ENCODE measurements around the gene SYNM. TPM values are rescaled to one million over a fixed set of nuclear protein-coding genes. Genes with fewer than 3 reads are reported as not detected.

SYNM gene
- total RNA-seq, 2 donors from 2014 or later: 2.3 to 12.5 TPM

GRCh38 chr15:99158626-99159412 is 53.9 kb downstream of the SYNM start:
- Histone ChIP-seq H3K4me1 (ENCODE audit: control insufficient read depth, insufficient read depth, low read length) (peaks cover 9% of the 10 kb centered on the region), H3K9ac (ENCODE audit: extremely low read depth, low read length, poor library complexity, severe bottlenecking) (no peak overlapping the region), H3K27me3 (ENCODE audit: control insufficient read depth, insufficient read depth, low read length, poor library complexity, severe bottlenecking) (no peaks in the 10 kb centered on the region), H3K36me3 (ENCODE audit: control insufficient read depth, insufficient read depth, low read length) (peaks cover 9% of the 10 kb centered on the region), H3K4me3 (ENCODE audit: low read length) (no peak overlapping the region), H3K27ac (ENCODE audit: low read depth, low read length) (no peak overlapping the region), H3K9me3 (ENCODE audit: control insufficient read depth, low read length) (no peaks in the 10 kb centered on the region)
- Mint-ChIP-seq H3K4me3 (no peak overlapping the region), H3K4me1 (peaks cover 31% of the 10 kb centered on the region), H3K9me3 (no peaks in the 10 kb centered on the region), H3K36me3 (ENCODE audit: low read depth) (peaks cover 28% of the 10 kb centered on the region), H3K27me3 (ENCODE audit: insufficient read depth) (no peaks in the 10 kb centered on the region), H3K27ac (no peak overlapping the region)
- WGBS, 2 experiments (ENCODE audit: insufficient coverage in 1 of 2, insufficient read length in 1 of 2): 93 to 95% methylated on average over 3 to 5 of the region's 6 CpGs
- no peak for TF ChIP-seq CTCF (conservative IDR thresholded peaks at IDR 0.05)
- peak; percentile 24 for DNase-seq

- DNase-seq: peak; percentile 24
- Histone ChIP-seq H3K27me3 (ENCODE audit: control insufficient read depth, insufficient read depth, low read length, poor library complexity, severe bottlenecking) (no peaks in the 10 kb centered on the region), H3K36me3 (ENCODE audit: control insufficient read depth, insufficient read depth, low read length) (peaks cover 13% of the 10 kb centered on the region), H3K4me3 (ENCODE audit: low read length) (no peak overlapping the region), H3K9me3 (ENCODE audit: control insufficient read depth, low read length) (no peaks in the 10 kb centered on the region), H3K27ac (ENCODE audit: low read depth, low read length) (no peak overlapping the region), H3K4me1 (ENCODE audit: control insufficient read depth, insufficient read depth, low read length) (peaks cover 4% of the 10 kb centered on the region), H3K9ac (ENCODE audit: extremely low read depth, low read length, poor library complexity, severe bottlenecking) (no peak overlapping the region)
- Mint-ChIP-seq H3K4me1 (peaks cover 14% of the 10 kb centered on the region), H3K36me3 (ENCODE audit: low read depth) (peaks cover 23% of the 10 kb centered on the region), H3K4me3 (no peak overlapping the region), H3K27me3 (ENCODE audit: insufficient read depth) (no peaks in the 10 kb centered on the region), H3K9me3 (no peaks in the 10 kb centered on the region), H3K27ac (no peak overlapping the region)
- TF ChIP-seq CTCF (conservative IDR thresholded peaks at IDR 0.05): no peak
- 70 to 88% methylated on average over 2 to 4 of the region's 4 CpGs for WGBS, 2 experiments (ENCODE audit: insufficient coverage in 1 of 2, insufficient read length in 1 of 2)
Measured at GRCh38 chr15:99163271-99164062, 58.6 kb downstream of the SYNM start.

GRCh38 chr15:99164119-99164518 is 59.2 kb downstream of the SYNM start:
- H3K4me1 ChIP-seq (ENCODE audit: control insufficient read depth, insufficient read depth, low read length): peaks cover 4% of the 10 kb centered on the region
- no peak overlapping the region for H3K27ac ChIP-seq (ENCODE audit: low read depth, low read length)
- DNase-seq: peak; percentile 0
- WGBS, 2 experiments (ENCODE audit: insufficient coverage in 1 of 2, insufficient read length in 1 of 2): 91 to 100% methylated on average over 2 to 3 of the region's 3 CpGs
- H3K4me3 Mint-ChIP-seq: no peak overlapping the region
- H3K4me3 ChIP-seq (ENCODE audit: low read length): no peak overlapping the region
- H3K9me3 Mint-ChIP-seq: no peaks in the 10 kb centered on the region
- H3K36me3 Mint-ChIP-seq (ENCODE audit: low read depth): peaks cover 20% of the 10 kb centered on the region
- no peaks in the 10 kb centered on the region for H3K27me3 Mint-ChIP-seq (ENCODE audit: insufficient read depth)
- H3K9me3 ChIP-seq (ENCODE audit: control insufficient read depth, low read length): no peaks in the 10 kb centered on the region
- H3K27ac Mint-ChIP-seq: no peak overlapping the region
- H3K36me3 ChIP-seq (ENCODE audit: control insufficient read depth, insufficient read depth, low read length): peaks cover 13% of the 10 kb centered on the region
- TF ChIP-seq CTCF (conservative IDR thresholded peaks at IDR 0.05): no peak
- no peaks in the 10 kb centered on the region for H3K27me3 ChIP-seq (ENCODE audit: control insufficient read depth, insufficient read depth, low read length, poor library complexity, severe bottlenecking)
- no peak overlapping the region for H3K9ac ChIP-seq (ENCODE audit: extremely low read depth, low read length, poor library complexity, severe bottlenecking)
- peaks cover 14% of the 10 kb centered on the region for H3K4me1 Mint-ChIP-seq

Data from endodermal cell (in vitro differentiated cells).